OCI-LY3 (cell line): ENCODE results near the gene CLRN2.

Experiments
- H2AFZ ChIP-seq: fragments of 200-600, 300-600 bp; shearing (Covaris generic); 2 replicates; pipeline ENCODE4 v1.6.0; 2014; ENCODE audit warnings: antibody characterized with exemption, low read depth, low read length
- H3K27ac ChIP-seq: fragments of 200-600, 300-600 bp; sonication (generic); 2 replicates; pipeline ENCODE4 v1.5.1; 2014; ENCODE audit warnings: mild to moderate bottlenecking, low read length, moderate library complexity, mixed read lengths
- H3K27me3 ChIP-seq: fragments of 200-600, 300-600 bp; sonication (generic); 2 replicates; pipeline ENCODE4 v1.6.1; 2014; ENCODE audit warnings: low read depth, low read length, mixed read lengths
- H3K36me3 ChIP-seq: fragments of 200-600, 300-600 bp; sonication (generic); replicated peaks from 2 replicates; pipeline ENCODE3; 2014; ENCODE audit warnings: low read depth, low read length, mixed read lengths
- H3K4me1 ChIP-seq: fragments of 300-600, 200-600 bp; sonication (generic); 2 replicates; pipeline ENCODE4 v1.6.1; 2014; ENCODE audit warnings: low read length, mixed read lengths
- H3K4me2 ChIP-seq: fragments of 200-600, 300-600 bp; sonication (generic); 2 replicates; pipeline ENCODE4 v1.6.1; 2014; ENCODE audit warnings: low read length, mixed read lengths
- H3K4me3 ChIP-seq: fragments of 300-600, 200-600 bp; sonication (generic); 2 replicates; pipeline ENCODE4 v1.5.1; 2014; ENCODE audit warnings: antibody characterized with exemption, mild to moderate bottlenecking, low read length, moderate library complexity
- H3K79me2 ChIP-seq: fragments of 300-600, 200-600 bp; shearing (Covaris generic); 2 replicates; pipeline ENCODE4 v1.6.1; 2014; ENCODE audit warnings: mild to moderate bottlenecking, low read length, mixed read lengths
- H3K9ac ChIP-seq: fragments of 300-600, 200-600 bp; shearing (Covaris generic); 2 replicates; pipeline ENCODE4 v1.6.0; 2014; ENCODE audit warnings: mild to moderate bottlenecking, low read length, moderate library complexity
- H3K9me3 ChIP-seq: fragments of 200-600, 300-600 bp; shearing (Covaris generic); 2 replicates; pipeline ENCODE4 v1.6.1; 2014; ENCODE audit warnings: low read length, mixed read lengths; ENCODE audit not compliant: insufficient read depth
- H4K20me1 ChIP-seq: fragments of 200-600, 300-600 bp; sonication (generic); 2 replicates; pipeline ENCODE4 v1.6.1; 2016; ENCODE audit warnings: low read length, mixed read lengths; ENCODE audit not compliant: insufficient read depth
- EZH2phosphoT487 ChIP-seq: fragments of 200-600 bp; shearing (Covaris generic); IDR thresholded peaks from 2 replicates; pipeline ENCODE4 v1.6.1; 2018; ENCODE audit warnings: antibody characterized with exemption, mixed run types, low read depth
- TF ChIP-seq, protein P1 (sequence below): fragments of 200-600, 300-600 bp; sonication (generic); IDR thresholded peaks from 2 replicates; pipeline ENCODE4 v1.5.1; 2014; ENCODE audit warnings: antibody characterized with exemption, low read length, low read depth

The CLRN2 gene

GRCh38 chr4:17491196-17491595 lies 23.8 kb upstream of the CLRN2 start:
- Histone ChIP-seq H2AFZ (no peak overlapping the region), H3K4me1 (peaks cover 13% of the 10 kb centered on the region)

GRCh38 chr4:17492058-17492741 lies 22.8 kb upstream of the CLRN2 start:
- Histone ChIP-seq H3K4me3 (no peak overlapping the region), H3K27me3 (no peaks in the 10 kb centered on the region), H3K9me3 (no peaks in the 10 kb centered on the region), H4K20me1 (no peaks in the 10 kb centered on the region), H3K9ac (no peak overlapping the region), H3K27ac (no peak overlapping the region), H3K4me1 (peaks cover 13% of the 10 kb centered on the region), H2AFZ (no peak overlapping the region), H3K4me2 (no peak overlapping the region), H3K36me3 (peaks cover 33% of the 10 kb centered on the region), H3K79me2 (no peaks in the 10 kb centered on the region)
- TF ChIP-seq EZH2phosphoT487, result no peak
- TF ChIP-seq, protein P1, sequence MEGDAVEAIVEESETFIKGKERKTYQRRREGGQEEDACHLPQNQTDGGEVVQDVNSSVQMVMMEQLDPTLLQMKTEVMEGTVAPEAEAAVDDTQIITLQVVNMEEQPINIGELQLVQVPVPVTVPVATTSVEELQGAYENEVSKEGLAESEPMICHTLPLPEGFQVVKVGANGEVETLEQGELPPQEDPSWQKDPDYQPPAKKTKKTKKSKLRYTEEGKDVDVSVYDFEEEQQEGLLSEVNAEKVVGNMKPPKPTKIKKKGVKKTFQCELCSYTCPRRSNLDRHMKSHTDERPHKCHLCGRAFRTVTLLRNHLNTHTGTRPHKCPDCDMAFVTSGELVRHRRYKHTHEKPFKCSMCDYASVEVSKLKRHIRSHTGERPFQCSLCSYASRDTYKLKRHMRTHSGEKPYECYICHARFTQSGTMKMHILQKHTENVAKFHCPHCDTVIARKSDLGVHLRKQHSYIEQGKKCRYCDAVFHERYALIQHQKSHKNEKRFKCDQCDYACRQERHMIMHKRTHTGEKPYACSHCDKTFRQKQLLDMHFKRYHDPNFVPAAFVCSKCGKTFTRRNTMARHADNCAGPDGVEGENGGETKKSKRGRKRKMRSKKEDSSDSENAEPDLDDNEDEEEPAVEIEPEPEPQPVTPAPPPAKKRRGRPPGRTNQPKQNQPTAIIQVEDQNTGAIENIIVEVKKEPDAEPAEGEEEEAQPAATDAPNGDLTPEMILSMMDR, result no peak

More at GRCh38 chr4:17491196-17491595, 23.8 kb upstream of the CLRN2 start:
- H3K36me3 ChIP-seq, result peaks cover 42% of the 10 kb centered on the region
- H4K20me1 ChIP-seq, result no peaks in the 10 kb centered on the region
- no peaks in the 10 kb centered on the region for H3K9me3 ChIP-seq
- TF ChIP-seq, protein P1, result no peak
- TF ChIP-seq EZH2phosphoT487, result no peak
- H3K79me2 ChIP-seq, result no peaks in the 10 kb centered on the region
- H3K4me3 ChIP-seq, result no peak overlapping the region
- no peak overlapping the region for H3K27ac ChIP-seq
- H3K4me2 ChIP-seq, result no peak overlapping the region
- H3K9ac ChIP-seq, result no peak overlapping the region
- no peaks in the 10 kb centered on the region for H3K27me3 ChIP-seq

DNA sequence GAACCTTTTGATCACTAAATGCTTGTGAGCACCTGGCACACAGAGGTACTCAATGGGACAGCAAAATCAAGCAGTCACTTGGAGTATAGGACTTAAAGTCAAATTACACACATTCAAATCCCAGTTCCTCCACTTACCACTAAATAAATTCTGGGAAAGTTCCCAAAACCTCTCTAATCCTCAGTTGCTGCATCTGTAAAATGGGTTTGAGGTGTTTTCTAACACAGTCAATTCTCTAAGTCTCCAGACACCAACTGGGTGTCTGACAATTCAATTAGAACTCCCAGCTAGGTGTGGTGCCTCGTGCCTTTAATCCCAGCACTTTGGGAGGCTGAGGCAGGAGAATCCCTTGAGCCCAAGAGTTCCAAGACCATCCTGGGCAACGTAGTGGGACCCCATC lies 22.1 kb upstream of the CLRN2 start:
- TF ChIP-seq, protein P1, result no peak
- no peak for TF ChIP-seq EZH2phosphoT487

DNA sequence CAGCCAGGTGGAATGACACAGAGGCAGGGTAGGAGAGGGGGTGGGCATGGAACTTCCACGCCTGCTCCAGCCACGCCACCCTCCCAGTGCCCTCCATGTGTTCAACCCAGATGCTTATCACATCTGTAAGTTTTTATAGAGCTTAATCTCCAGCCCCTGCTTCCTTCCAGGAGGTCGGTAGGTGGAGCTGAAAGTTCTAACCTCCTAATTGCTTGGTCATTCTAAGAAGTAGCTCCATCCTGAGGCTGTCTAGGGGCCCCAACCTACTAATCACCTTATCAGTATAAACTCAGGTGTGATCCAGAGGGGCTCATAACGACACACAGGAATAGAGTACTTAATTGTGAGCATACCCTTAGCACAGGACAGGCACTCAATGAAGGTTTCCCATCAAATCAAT lies 21.3 kb upstream of the CLRN2 start:
- peaks cover 36% of the 10 kb centered on the region for H3K36me3 ChIP-seq

More for the DNA sequence above, 22.1 kb upstream of the CLRN2 start:
- Histone ChIP-seq H3K27ac (no peak overlapping the region), H3K4me3 (no peak overlapping the region), H3K9ac (no peak overlapping the region), H3K9me3 (no peaks in the 10 kb centered on the region), H2AFZ (no peak overlapping the region), H3K27me3 (no peaks in the 10 kb centered on the region), H3K4me1 (peaks cover 13% of the 10 kb centered on the region), H4K20me1 (no peaks in the 10 kb centered on the region; the same call in 1 of the 2 replicates), H3K36me3 (peaks cover 35% of the 10 kb centered on the region), H3K4me2 (no peak overlapping the region), H3K79me2 (no peaks in the 10 kb centered on the region)

More for the DNA sequence above, 21.3 kb upstream of the CLRN2 start:
- Histone ChIP-seq H3K9ac (no peak overlapping the region), H3K9me3 (no peaks in the 10 kb centered on the region), H3K27me3 (no peaks in the 10 kb centered on the region), H4K20me1 (no peaks in the 10 kb centered on the region; the same call in 1 of the 2 replicates), H3K4me2 (no peak overlapping the region), H3K27ac (no peak overlapping the region), H3K4me1 (peaks cover 13% of the 10 kb centered on the region), H3K4me3 (no peak overlapping the region), H2AFZ (no peak overlapping the region), H3K79me2 (no peaks in the 10 kb centered on the region)
- TF ChIP-seq, protein P1, result no peak
- TF ChIP-seq EZH2phosphoT487, result no peak
